ENCODE results near the gene PGF.

GRCh38 chr14:74909911-74910310 lies 45.5 kb downstream of the PGF start:
- no peak for TF ChIP-seq ZFX (IDR thresholded peaks at IDR 0.05; ENCODE audit: borderline replicate concordance)
- TF ChIP-seq CTCF (IDR thresholded peaks at IDR 0.05), result no peak
